Heart left ventricle (tissue), 13 donors: Measurements from ENCODE around the gene KPTN.

Source experiments
- CTCF ChIP-seq, 12 donors: fragments of 200-600 bp; sonication (generic) in 4 of 12; IDR thresholded peaks; one replicate each; pipeline versions ENCODE4 v1.5.0 to v1.8.0; 2018 to 2022; ENCODE audit warnings: antibody characterized with exemption in 12 of 12, mild to moderate bottlenecking in 5 of 12
- POLR2A ChIP-seq, 2 donors: fragments of 450-650 bp; IDR thresholded peaks; one replicate each; pipeline ENCODE4 v1.6.1; 2017; ENCODE audit warnings: antibody characterized with exemption in 2 of 2, mild to moderate bottlenecking in 2 of 2, moderate library complexity in 2 of 2
- donor health status: ischemic (EF 13 %, LVEDD 7.1; RV severe dilation, severe dysfunction).
- donor health status: DM: no; HTN: yes; CAD: no.
- donor health status: DM: no; HTN: no; CAD: no.
- donor health status: ischemic (EF 25% LVEDD 6.9; RV normal size, moderate dysfunction).
- donor health status: ischemic (EF 25% LVEDD 5.7; RV mildly dilated, moderate dysfunction).
- donor health status: ischemic (EF 35%, LVEDD 5.7; RV mildly dilated, moderate dysfunction).
- donor health status: nonischemic (EF 11% LVEDD 7.7; RV severe dilation, severe dysfunction).
- donor health status: DM: yes; HTN: yes; CAD: no.
- donor health status: PGD.
- donor health status: ischemic (EF 29% LVEDD 5.4; RV normal size, mild dysfunction).
- donor health status: nonischemic (EF 23%, LVEDD 6.1; RV moderate dilation, normal function).

GRCh38 chr19:47487551-47488515, 3.8 kb upstream of the KPTN start:
- TF ChIP-seq POLR2A (IDR thresholded peaks at IDR 0.05), result no peak
- no peak for TF ChIP-seq CTCF (IDR thresholded peaks at IDR 0.05)
